B cell (primary cell): ENCODE measurements around the gene MNAT1. TPM values are rescaled to one million over a fixed set of nuclear protein-coding genes. Genes with fewer than 3 reads are reported as not detected.

ENCODE experiments used
- ATAC-seq: fragments of 200-7000 bp; cut with Tn5 transposase; one replicate; pipeline ENCODE4 v1.10.0; 2021; ENCODE audit warnings: low read depth, mild to moderate bottlenecking, moderate number of reproducible peaks, moderate library complexity
- CTCF ChIA-PET: fragments of 350-600 bp; sonication (Branson Sonifier 250); formaldehyde crosslinking; loops from one replicate; lab custom pipeline; 2021; ENCODE audit warnings: antibody characterized with exemption, inconsistent platforms; lab: Charles Lee
- POLR2A ChIA-PET: fragments of 350-600 bp; sonication (Branson Sonifier 250); formaldehyde crosslinking; loops from one replicate; lab custom pipeline; 2021; ENCODE audit warnings: antibody characterized with exemption; lab: Charles Lee
- DNase-seq: peaks from one replicate; pipeline ENCODE4 v3.0.0; 2013
- H2AFZ ChIP-seq: 2 replicates; pipeline ENCODE4 v1.6.1; 2012; ENCODE audit warnings: mild to moderate bottlenecking, low read depth, low read length; ENCODE audit not compliant: insufficient read depth, poor library complexity, severe bottlenecking
- H3K27ac ChIP-seq, 2 donors: 1 replicate in 1 of 2; 2 replicates in 1 of 2; pipeline ENCODE4 v1.5.1; 2012 to 2013; ENCODE audit warnings: low read length in 2 of 2, mild to moderate bottlenecking in 2 of 2, moderate library complexity in 1 of 2
- H3K27me3 ChIP-seq, 4 experiments: fragments of 200-600 bp in 1 of 4; sonication (generic) in 1 of 4; replicated peaks in 1 of 4; 1 replicate in 2 of 4; 2 replicates in 2 of 4; pipeline versions ENCODE4 v1.6.1 to v1.7.0; 2013 to 2016; ENCODE audit warnings: low read length in 3 of 4, mild to moderate bottlenecking in 2 of 4, mixed read lengths in 1 of 4, moderate library complexity in 1 of 4; ENCODE audit not compliant: insufficient read depth in 4 of 4, control insufficient read depth in 3 of 4; ENCODE audit errors: control extremely low read depth in 1 of 4
- H3K36me3 ChIP-seq, 2 experiments: replicated peaks in 1 of 2; 1 replicate in 1 of 2; 2 replicates in 1 of 2; pipeline versions ENCODE4 v1.6.1 to v1.7.1; 2013; ENCODE audit warnings: low read length in 1 of 2; ENCODE audit not compliant: insufficient read depth in 2 of 2, control insufficient read depth in 1 of 2; ENCODE audit errors: control extremely low read depth in 1 of 2, extremely low read depth in 1 of 2
- H3K4me1 ChIP-seq, 2 donors: fragments of 200-600 bp in 1 of 2; sonication (generic) in 1 of 2; 1 replicate in 1 of 2; 2 replicates in 1 of 2; pipeline versions ENCODE4 v1.5.1 to v1.6.1; 2013 to 2017; ENCODE audit warnings: low read length in 2 of 2; ENCODE audit not compliant: control insufficient read depth in 2 of 2, insufficient read depth in 2 of 2
- H3K4me2 ChIP-seq: replicated peaks from 2 replicates; pipeline ENCODE3; 2012; ENCODE audit warnings: mild to moderate bottlenecking, low read depth, low read length; ENCODE audit not compliant: poor library complexity, severe bottlenecking
- H3K4me3 ChIP-seq, 5 experiments: fragments of 200-600 bp in 1 of 5; sonication (generic) in 1 of 5; 1 replicate in 3 of 5; 2 replicates in 2 of 5; pipeline versions ENCODE4 v1.5.1 to v1.7.0; 2011 to 2016; ENCODE audit warnings: low read length in 4 of 5, mild to moderate bottlenecking in 4 of 5, low read depth in 2 of 5, control low read depth in 1 of 5, moderate library complexity in 1 of 5; ENCODE audit not compliant: insufficient read depth in 1 of 5; ENCODE audit errors: control extremely low read depth in 1 of 5, extremely low read depth in 1 of 5
- H3K79me2 ChIP-seq: fragments of 200-600 bp; sonication (generic); one replicate; pipeline ENCODE4 v1.6.0; 2016; ENCODE audit warnings: low read length; ENCODE audit not compliant: control insufficient read depth, insufficient read depth
- H3K9ac ChIP-seq: fragments of 200-600 bp; sonication (generic); 2 replicates; pipeline ENCODE4 v1.6.1; 2017; ENCODE audit warnings: mild to moderate bottlenecking, low read length, moderate library complexity
- H3K9me3 ChIP-seq, 3 donors: one replicate each; pipeline versions ENCODE4 v1.6.1 to v1.7.1; 2013; ENCODE audit warnings: low read length in 2 of 3; ENCODE audit not compliant: control insufficient read depth in 2 of 3, insufficient read depth in 1 of 3; ENCODE audit errors: control extremely low read depth in 1 of 3
- H4K20me1 ChIP-seq: 2 replicates; pipeline ENCODE4 v1.6.0; 2012; ENCODE audit warnings: mild to moderate bottlenecking, low read length; ENCODE audit not compliant: insufficient read depth, control insufficient read depth, poor library complexity, severe bottlenecking
- H3K27ac Mint-ChIP-seq: one replicate; pipeline ENCODE4 v1.8.0; 2021; ENCODE audit warnings: mixed read lengths
- H3K27me3 Mint-ChIP-seq: one replicate; pipeline ENCODE4 v1.8.0; 2021; ENCODE audit warnings: mixed read lengths
- H3K4me1 Mint-ChIP-seq: one replicate; pipeline ENCODE4 v1.8.0; 2021; ENCODE audit warnings: mixed read lengths
- H3K4me3 Mint-ChIP-seq: one replicate; pipeline ENCODE4 v1.8.0; 2021; ENCODE audit warnings: mixed read lengths
- H3K9me3 Mint-ChIP-seq: one replicate; pipeline ENCODE4 v1.8.0; 2022; ENCODE audit warnings: mixed read lengths; ENCODE audit not compliant: insufficient read depth
- CTCF ChIP-seq: fragments of 200-600 bp; IDR thresholded peaks from one replicate; pipeline ENCODE4 v1.8.0; 2022; ENCODE audit warnings: antibody characterized with exemption, mild to moderate bottlenecking
- EZH2 ChIP-seq: IDR thresholded peaks from 2 replicates; pipeline ENCODE4 v1.6.1; 2012; ENCODE audit warnings: borderline replicate concordance, low read depth, mild to moderate bottlenecking, moderate library complexity, low read length; ENCODE audit not compliant: insufficient read depth, poor library complexity, severe bottlenecking
- WGBS: methylation state at CpG from one replicate; pipeline ENCODE4 v1.1.5; 2013; ENCODE audit warnings: missing lambda C conversion rate; ENCODE audit not compliant: insufficient coverage; 5-methylcytosine and 5-hydroxymethylcytosine counted together
- intact Hi-C: fragments of 100-400 bp; cut with micrococcal nuclease; formaldehyde crosslinking; loops from one replicate; pipeline ENCODE4 v1.10.0; 2022
- polyA plus RNA-seq: library from polyadenylated mRNA; depleted of rRNA; stranded (reverse); fragments of >200 nt; gene quantifications from 2 replicates; pipeline ENCODE4 v1.2.3, GENCODE V29; 2012
- total RNA-seq, 2 donors: library from RNA; stranded (reverse); fragments of 120-200 nt in 1 of 2; gene quantifications; 1 replicate in 1 of 2; 2 replicates in 1 of 2; pipeline versions ENCODE4 v1.2.3 to v1.2.4, GENCODE V29; 2013 to 2022

Gene MNAT1
- total and polyA plus RNA-seq, 2 donors (not counting 1 experiment from before 2014, with no cell fraction given): 15.2 to 28.2 TPM

GRCh38 chr14:60980811-60981632, 246.5 kb downstream of the MNAT1 start, which contains the start of the genes SLC38A6 and TRMT5:
TSS of gene SLC38A6 (plus strand) at chr14:60981245. CDS start at chr14:60981278, 33 bp downstream.
TSS of gene TRMT5 (minus strand) at chr14:60981079. CDS start at chr14:60980973, 106 bp downstream.
- peak; percentile 95 for DNase-seq
- intact Hi-C loops: loop anchor here (1.0 to 5.0 kb wide), 4 partner anchors 136 to 889 kb away; partner anchors contain the start of genes MNAT1 and PCNX4
- H3K27me3 Mint-ChIP-seq: no peaks in the 10 kb centered on the region
- ATAC-seq: peak; percentile 84
- Histone ChIP-seq H3K9ac (peak within 1 kb of the TSS; percentile 92), H3K27me3 (no peaks in the 10 kb centered on the region), H3K4me3 (peak within 1 kb of the TSS; percentile 86 to 97 (median 90)), H3K36me3 (peaks cover 0 to 5% of the 10 kb centered on the region in 2 experiments), H3K9me3 (no peaks in the 10 kb centered on the region), H3K27ac (peak within 1 kb of the TSS; percentile 69 to 77), H3K4me1 (peaks cover 15 to 18% of the 10 kb centered on the region in 2 donors), H2AFZ (peak within 1 kb of the TSS; percentile 99), H3K4me2 (peak within 1 kb of the TSS; percentile 87), H4K20me1 (no peaks in the 10 kb centered on the region), H3K79me2 (no peaks in the 10 kb centered on the region)
- H3K27ac Mint-ChIP-seq: no peak within 1 kb of the TSS
- H3K4me3 Mint-ChIP-seq: no peak within 1 kb of the TSS
- no peak for TF ChIP-seq EZH2
- no peak for TF ChIP-seq CTCF
- WGBS: under 1% methylated on average over 55 of the region's 59 CpGs
- H3K4me1 Mint-ChIP-seq: peaks cover 16% of the 10 kb centered on the region
- CTCF ChIA-PET: interaction anchor here (0.8 to 1.1 kb wide), 3 partner anchors 44 to 1096 kb away, joined by 3 to 4 read pairs (median 3); no protein-coding TSS in a partner anchor
- POLR2A ChIA-PET: interaction anchor here (1.4 kb wide), 1 partner anchor 732 kb away, joined by 8 read pairs; the partner anchor contains the start of gene PPM1A
- no peaks in the 10 kb centered on the region for H3K9me3 Mint-ChIP-seq
